ENCODE measurements around the gene XYLT1.

The XYLT1 gene

GRCh38 chr16:17431012-17431411 is 39.7 kb downstream of the XYLT1 start:
- Histone ChIP-seq H3K9me2 (replicated peaks; ENCODE audit: low read depth, low read length) (no peaks in the 10 kb centered on the region), H3K4me2 (ENCODE audit: low read depth, low read length, poor library complexity, severe bottlenecking) (no peak overlapping the region), H3K9ac (ENCODE audit: low read depth, low read length, poor library complexity, severe bottlenecking) (no peak overlapping the region), H3K4me1 (ENCODE audit: insufficient read depth, low read length, poor library complexity, severe bottlenecking) (peaks cover 27% of the 10 kb centered on the region), H3K4me3 (ENCODE audit: low read length, poor library complexity, severe bottlenecking) (no peak overlapping the region), H3K27me3 (ENCODE audit: insufficient read depth, low read length, poor library complexity, severe bottlenecking) (no peaks in the 10 kb centered on the region), H3K36me3 (ENCODE audit: insufficient read depth, low read length) (peaks cover 71% of the 10 kb centered on the region; the same call in 1 of the 2 replicates), H2AFZ (ENCODE audit: low read length) (no peak overlapping the region), H4K20me1 (ENCODE audit: insufficient read depth, low read length, poor library complexity, severe bottlenecking) (peaks cover 74% of the 10 kb centered on the region), H3K79me2 (ENCODE audit: insufficient read depth, low read length) (peaks cover 100% of the 10 kb centered on the region), H3F3A (ENCODE audit: low read depth) (peaks cover under 1% of the 10 kb centered on the region), H3K9me3 (ENCODE audit: insufficient read depth, low read depth, low read length) (no peaks in the 10 kb centered on the region)
- no peak for TF ChIP-seq CTCF (conservative IDR thresholded peaks at IDR 0.05; ENCODE audit: low read length)
- TF ChIP-seq EZH2phosphoT487 (IDR thresholded peaks at IDR 0.05; ENCODE audit: borderline replicate concordance): no peak

GRCh38 chr16:17426451-17426850 is 44.3 kb downstream of the XYLT1 start:
- Histone ChIP-seq H4K20me1 (ENCODE audit: insufficient read depth, low read length, poor library complexity, severe bottlenecking) (peaks cover 48% of the 10 kb centered on the region), H3K79me2 (ENCODE audit: insufficient read depth, low read length) (peaks cover 94% of the 10 kb centered on the region)
- TF ChIP-seq EZH2phosphoT487 (IDR thresholded peaks at IDR 0.05; ENCODE audit: borderline replicate concordance) (no peak), CTCF (conservative IDR thresholded peaks at IDR 0.05; ENCODE audit: low read length) (no peak)

GRCh38 chr16:17424771-17425170 is 46.0 kb downstream of the XYLT1 start:
- Histone ChIP-seq H3K9me2 (replicated peaks; ENCODE audit: low read depth, low read length) (no peaks in the 10 kb centered on the region), H3K36me3 (ENCODE audit: insufficient read depth, low read length) (peaks cover 26% of the 10 kb centered on the region; the same call in 1 of the 2 replicates), H3K9ac (ENCODE audit: low read depth, low read length, poor library complexity, severe bottlenecking) (peak overlapping the region; percentile 71), H3K4me3 (ENCODE audit: low read length, poor library complexity, severe bottlenecking) (peak overlapping the region; percentile 51), H3F3A (ENCODE audit: low read depth) (peaks cover 9% of the 10 kb centered on the region), H3K9me3 (ENCODE audit: insufficient read depth, low read depth, low read length) (no peaks in the 10 kb centered on the region), H3K79me2 (ENCODE audit: insufficient read depth, low read length) (peaks cover 94% of the 10 kb centered on the region), H2AFZ (ENCODE audit: low read length) (no peak overlapping the region), H3K4me2 (ENCODE audit: low read depth, low read length, poor library complexity, severe bottlenecking) (peak overlapping the region; percentile 76), H3K27me3 (ENCODE audit: insufficient read depth, low read length, poor library complexity, severe bottlenecking) (no peaks in the 10 kb centered on the region), H3K4me1 (ENCODE audit: insufficient read depth, low read length, poor library complexity, severe bottlenecking) (peaks cover 75% of the 10 kb centered on the region), H4K20me1 (ENCODE audit: insufficient read depth, low read length, poor library complexity, severe bottlenecking) (peaks cover 46% of the 10 kb centered on the region)
- no peak for TF ChIP-seq CTCF (conservative IDR thresholded peaks at IDR 0.05; ENCODE audit: low read length)
- TF ChIP-seq EZH2phosphoT487 (IDR thresholded peaks at IDR 0.05; ENCODE audit: borderline replicate concordance): no peak

More at GRCh38 chr16:17426451-17426850, 44.3 kb downstream of the XYLT1 start:
- H3K4me3 ChIP-seq (ENCODE audit: low read length, poor library complexity, severe bottlenecking): no peak overlapping the region
- H3K9me3 ChIP-seq (ENCODE audit: insufficient read depth, low read depth, low read length): no peaks in the 10 kb centered on the region
- peaks cover 61% of the 10 kb centered on the region for H3K4me1 ChIP-seq (ENCODE audit: insufficient read depth, low read length, poor library complexity, severe bottlenecking)
- peaks cover 9% of the 10 kb centered on the region for H3F3A ChIP-seq (ENCODE audit: low read depth)
- peak overlapping the region; percentile 71 for H3K9ac ChIP-seq (ENCODE audit: low read depth, low read length, poor library complexity, severe bottlenecking)
- H3K9me2 ChIP-seq (replicated peaks; ENCODE audit: low read depth, low read length): no peaks in the 10 kb centered on the region
- no peaks in the 10 kb centered on the region for H3K27me3 ChIP-seq (ENCODE audit: insufficient read depth, low read length, poor library complexity, severe bottlenecking)
- no peak overlapping the region for H2AFZ ChIP-seq (ENCODE audit: low read length)
- peak overlapping the region; percentile 76 for H3K4me2 ChIP-seq (ENCODE audit: low read depth, low read length, poor library complexity, severe bottlenecking)
- peaks cover 29% of the 10 kb centered on the region; the same call in 1 of the 2 replicates for H3K36me3 ChIP-seq (ENCODE audit: insufficient read depth, low read length)

Data from Loucy (cell line).